Endothelial cell of umbilical vein (primary cell): Measurements from ENCODE around the gene ZNF644. TPM values are rescaled to one million over a fixed set of nuclear protein-coding genes. Genes with fewer than 3 reads are reported as not detected.

ENCODE experiments used
- BruUV-seq: library from RNA; stranded (reverse); fragments of 400-500 nt; replicated peaks from 2 replicates; lab custom pipeline; 2021; lab: Mats Ljungman, UMichigan
- CTCF ChIA-PET: fragments of 300-600, 350-600 bp; sonication (Branson Sonifier 250); formaldehyde crosslinking; loops from one replicate; lab custom pipeline; 2021; ENCODE audit warnings: antibody characterized with exemption, inconsistent platforms; lab: Charles Lee
- POLR2A ChIA-PET: fragments of 300-600, 350-600 bp; sonication (Branson Sonifier 250); formaldehyde crosslinking; loops from one replicate; lab custom pipeline; 2021; ENCODE audit warnings: antibody characterized with exemption, inconsistent platforms; lab: Charles Lee
- DNase-seq: peaks from one replicate; pipeline ENCODE4 v3.0.0-alpha.2; 2011; ENCODE audit warnings: low read depth, low spot score
- FAIRE-seq: peaks from 2 replicates; lab custom pipeline; 2011; peaks lifted over from hg19 to GRCh38; lab: Jason Lieb, UNC
- H2AFZ ChIP-seq: 2 replicates; pipeline ENCODE4 v1.6.0; 2012; ENCODE audit warnings: low read depth, low read length, control low read depth, inconsistent platforms
- H3K27ac ChIP-seq: 2 replicates; pipeline ENCODE4 v1.5.1; 2011; ENCODE audit warnings: low read depth, mild to moderate bottlenecking, control low read depth, low read length, moderate library complexity; ENCODE audit not compliant: insufficient read depth
- H3K27me3 ChIP-seq, 2 experiments: 2 replicates each; pipeline versions ENCODE4 v1.6.0 to v1.6.1; 2011; ENCODE audit warnings: low read length in 2 of 2, mixed read lengths in 1 of 2; ENCODE audit not compliant: control insufficient read depth in 2 of 2, insufficient read depth in 2 of 2
- H3K36me3 ChIP-seq, 2 experiments: 2 replicates in 1 of 2; 3 replicates in 1 of 2; pipeline ENCODE4 v1.5.1; 2011; ENCODE audit warnings: low read length in 2 of 2, mild to moderate bottlenecking in 1 of 2, moderate library complexity in 1 of 2; ENCODE audit not compliant: control insufficient read depth in 2 of 2, insufficient read depth in 2 of 2; ENCODE audit errors: extremely low read depth in 1 of 2
- H3K4me1 ChIP-seq: 3 replicates; pipeline ENCODE4 v1.5.1; 2011; ENCODE audit warnings: mild to moderate bottlenecking, low read length; ENCODE audit not compliant: control insufficient read depth, insufficient read depth; ENCODE audit errors: extremely low read depth
- H3K4me2 ChIP-seq: 2 replicates; pipeline ENCODE4 v1.6.1; 2011; ENCODE audit warnings: low read length, control low read depth, mixed read lengths; ENCODE audit not compliant: insufficient read depth
- H3K4me3 ChIP-seq, 3 experiments: fragments of 200-600 bp in 1 of 3; sonication (generic), shearing (Covaris generic) in 1 of 3; replicated peaks in 1 of 3; 2 replicates each; pipeline ENCODE4 v1.5.1; 2011 to 2016; ENCODE audit warnings: control low read depth in 3 of 3, low read length in 3 of 3, mild to moderate bottlenecking in 2 of 3, inconsistent platforms in 1 of 3, low read depth in 1 of 3, moderate library complexity in 1 of 3; ENCODE audit not compliant: insufficient read depth in 1 of 3
- H3K79me2 ChIP-seq: 2 replicates; pipeline ENCODE4 v1.6.0; 2012; ENCODE audit warnings: low read length, inconsistent platforms; ENCODE audit not compliant: control insufficient read depth, insufficient read depth
- H3K9ac ChIP-seq: replicated peaks from 2 replicates; pipeline ENCODE3; 2011; ENCODE audit warnings: low read length, control low read depth; ENCODE audit not compliant: insufficient read depth; ENCODE audit errors: extremely low read depth
- H3K9me1 ChIP-seq: replicated peaks from 3 replicates; pipeline ENCODE4 v1.6.0; 2011; ENCODE audit warnings: mild to moderate bottlenecking, low read length; ENCODE audit not compliant: control insufficient read depth, insufficient read depth; ENCODE audit errors: extremely low read depth
- H3K9me3 ChIP-seq: replicated peaks from 2 replicates; pipeline ENCODE4 v1.5.1; 2012; ENCODE audit warnings: low read length, inconsistent platforms; ENCODE audit not compliant: control insufficient read depth, insufficient read depth
- H4K20me1 ChIP-seq: replicated peaks from 2 replicates; pipeline ENCODE3; 2011; ENCODE audit warnings: mild to moderate bottlenecking, low read length; ENCODE audit not compliant: control insufficient read depth, insufficient read depth; ENCODE audit errors: extremely low read depth
- CTCF ChIP-seq, 2 donors: IDR thresholded peaks; 1 replicate in 1 of 2; 2 replicates in 1 of 2; pipeline ENCODE4 v1.5.1; 2011; ENCODE audit warnings: low read length in 2 of 2, mild to moderate bottlenecking in 2 of 2, moderate library complexity in 2 of 2, control low read depth in 1 of 2, inconsistent platforms in 1 of 2, low read depth in 1 of 2; ENCODE audit not compliant: insufficient read depth in 1 of 2; ENCODE audit errors: extremely low read depth in 1 of 2
- EZH2 ChIP-seq: IDR thresholded peaks from 2 replicates; pipeline ENCODE4 v1.6.1; 2012; ENCODE audit warnings: borderline replicate concordance, low read depth, mild to moderate bottlenecking, moderate library complexity, low read length, inconsistent platforms; ENCODE audit not compliant: severe bottlenecking
- FOS ChIP-seq: IDR thresholded peaks from 2 replicates; pipeline ENCODE4 v1.6.1; 2011; ENCODE audit warnings: mild to moderate bottlenecking, low read length, moderate library complexity, borderline replicate concordance; ENCODE audit not compliant: insufficient read depth
- GATA2 ChIP-seq: IDR thresholded peaks from 2 replicates; pipeline ENCODE4 v1.7.0; 2011; ENCODE audit warnings: low read depth, mild to moderate bottlenecking, moderate library complexity, mixed read lengths, low read length; ENCODE audit not compliant: insufficient read length, insufficient read depth
- dilution Hi-C: fragments of 300-500 bp; cut with MboI; formaldehyde crosslinking; loops from one replicate; pipeline ENCODE4 v1.15.0; 2019; ENCODE audit warnings: low sequenced_read_pairs; ENCODE audit not compliant: extremely low pct_ligation_motif_present
- intact Hi-C: fragments of 100-400 bp; cut with micrococcal nuclease; formaldehyde crosslinking; loops from one replicate; pipeline ENCODE4 v1.10.0; 2022
- polyA plus RNA-seq, 4 experiments: library from polyadenylated mRNA; depleted of rRNA in 3 of 4; stranded (reverse) in 3 of 4; unstranded in 1 of 4; fragments of >200 nt; gene quantifications; 2 replicates each; pipeline versions ENCODE4 v1.2.1 to v1.2.3, GENCODE V29; 2011 to 2012; ENCODE audit warnings: missing spikeins in 1 of 4
- total RNA-seq: library from RNA; stranded (reverse); gene quantifications from 2 replicates; pipeline ENCODE4 v1.2.3, GENCODE V29; 2021

The ZNF644 gene
- total and polyA plus RNA-seq, 2 donors (not counting 3 experiments of a cell fraction or from before 2014, with no cell fraction given), result 7.2 to 47.0 TPM

GRCh38 chr1:91026777-91027176 is 4.9 kb upstream of the ZNF644 start:
- H3K79me2 ChIP-seq, result no peaks in the 10 kb centered on the region
- no peaks in the 10 kb centered on the region for H3K9me1 ChIP-seq
- no TSS peak for BruUV-seq
- no peaks in the 10 kb centered on the region for H3K9me3 ChIP-seq
- TF ChIP-seq CTCF (IDR thresholded peaks at IDR 0.05; ENCODE audit: extremely low read depth in 1 of 2, insufficient read depth in 1 of 2, low read depth in 1 of 2, low read length in 2 of 2) (peak in 1 of 2 donors; percentile 29), EZH2 (no peak)
- peak; percentile 11 for DNase-seq
- H4K20me1 ChIP-seq, result no peaks in the 10 kb centered on the region
- intact Hi-C loops (no loop called here), dilution Hi-C loops (no loop called here)
- H3K9ac ChIP-seq, result no peak overlapping the region
- H3K27me3 ChIP-seq, result peaks cover 4% of the 10 kb centered on the region in 2 experiments
- no peak overlapping the region for H3K4me3 ChIP-seq
- H2AFZ ChIP-seq, result no peak overlapping the region
- POLR2A ChIA-PET, result no interaction called here
- CTCF ChIA-PET, result interaction anchor here (0.6 to 4.1 kb wide), 21 partner anchors 9 to 981 kb away, joined by 3 to 61 read pairs (median 4); no protein-coding TSS in a partner anchor
- no peak overlapping the region for H3K4me2 ChIP-seq
- H3K36me3 ChIP-seq, result no peaks in the 10 kb centered on the region
- H3K4me1 ChIP-seq, result peaks cover 5% of the 10 kb centered on the region
- FAIRE-seq, result no peak
- H3K27ac ChIP-seq, result no peak overlapping the region

- no peaks in the 10 kb centered on the region for H3K36me3 ChIP-seq
- FAIRE-seq (peak; percentile 18), DNase-seq (no peak)
- peaks cover under 1% of the 10 kb centered on the region for H3K79me2 ChIP-seq
- no peaks in the 10 kb centered on the region for H3K9me3 ChIP-seq
- no peak overlapping the region for H3K4me2 ChIP-seq
- no peak overlapping the region for H3K27ac ChIP-seq
- peaks cover 4% of the 10 kb centered on the region in 2 experiments for H3K27me3 ChIP-seq
- BruUV-seq, result no TSS peak
- H4K20me1 ChIP-seq, result no peaks in the 10 kb centered on the region
- H3K9ac ChIP-seq, result no peak overlapping the region
- no peaks in the 10 kb centered on the region for H3K9me1 ChIP-seq
- TF ChIP-seq FOS (no peak), GATA2 (no peak)
- intact Hi-C loops (no loop called here), dilution Hi-C loops (no loop called here)
- H2AFZ ChIP-seq, result no peak overlapping the region
- no peak overlapping the region for H3K4me3 ChIP-seq
- POLR2A ChIA-PET, result no interaction called here
- CTCF ChIA-PET, result interaction anchor here (0.8 to 4.1 kb wide), 20 partner anchors 8 to 981 kb away, joined by 3 to 61 read pairs (median 4); no protein-coding TSS in a partner anchor
- H3K4me1 ChIP-seq, result peaks cover 5% of the 10 kb centered on the region
Measured at GRCh38 chr1:91026320-91026719, 4.5 kb upstream of the ZNF644 start.
